Measurements from ENCODE around the gene CFH.

Gene CFH

GRCh38 chr1:196650403-196650802 is 1.4 kb upstream of the CFH start:
- no peak for TF ChIP-seq REST (IDR thresholded peaks at IDR 0.05; ENCODE audit: insufficient replicate concordance, low read depth)
- TF ChIP-seq CTCF (IDR thresholded peaks at IDR 0.05; ENCODE audit: insufficient read depth, low read length), result no peak
- TF ChIP-seq POLR2AphosphoS5 (IDR thresholded peaks at IDR 0.05; ENCODE audit: low read depth), result no peak
- TF ChIP-seq GABPA (IDR thresholded peaks at IDR 0.05; ENCODE audit: low read depth), result no peak
- no peak for TF ChIP-seq SPI1 (IDR thresholded peaks at IDR 0.05; ENCODE audit: borderline replicate concordance, low read depth)
- H3K4me3 ChIP-seq (replicated peaks; ENCODE audit: insufficient read depth, low read length), result no peak overlapping the region
- H3K27ac ChIP-seq (replicated peaks), result no peak overlapping the region
- DNase-seq (ENCODE audit: low read depth in 1 of 2, low spot score in 1 of 2), result no peak
- no peaks in the 10 kb centered on the region for H3K27me3 ChIP-seq (ENCODE audit: insufficient read depth, poor library complexity, severe bottlenecking)

- no peak for TF ChIP-seq REST (IDR thresholded peaks at IDR 0.05; ENCODE audit: insufficient replicate concordance, low read depth)
- TF ChIP-seq CTCF (IDR thresholded peaks at IDR 0.05; ENCODE audit: insufficient read depth, low read length), result no peak
- TF ChIP-seq POLR2AphosphoS5 (IDR thresholded peaks at IDR 0.05; ENCODE audit: low read depth), result no peak
- no peak for TF ChIP-seq GABPA (IDR thresholded peaks at IDR 0.05; ENCODE audit: low read depth)
- no peak for TF ChIP-seq SPI1 (IDR thresholded peaks at IDR 0.05; ENCODE audit: borderline replicate concordance, low read depth)
- no peak overlapping the region for H3K4me3 ChIP-seq (replicated peaks; ENCODE audit: insufficient read depth, low read length)
- H3K27ac ChIP-seq (replicated peaks), result no peak overlapping the region
- no peaks in the 10 kb centered on the region for H3K27me3 ChIP-seq (ENCODE audit: insufficient read depth, poor library complexity, severe bottlenecking)
- no peak for DNase-seq (ENCODE audit: low read depth in 1 of 2, low spot score in 1 of 2)
These were observed 764 bp upstream of the CFH start for GRCh38 chr1:196651079-196651478.

- Histone ChIP-seq H3K27ac (replicated peaks) (no peak overlapping the region), H3K27me3 (ENCODE audit: insufficient read depth, poor library complexity, severe bottlenecking) (no peaks in the 10 kb centered on the region), H3K4me3 (replicated peaks; ENCODE audit: insufficient read depth, low read length) (no peak overlapping the region)
- DNase-seq (ENCODE audit: low read depth in 1 of 2, low spot score in 1 of 2), result no peak
- TF ChIP-seq POLR2AphosphoS5 (IDR thresholded peaks at IDR 0.05; ENCODE audit: low read depth) (no peak), GABPA (IDR thresholded peaks at IDR 0.05; ENCODE audit: low read depth) (no peak), REST (IDR thresholded peaks at IDR 0.05; ENCODE audit: insufficient replicate concordance, low read depth) (no peak), CTCF (IDR thresholded peaks at IDR 0.05; ENCODE audit: insufficient read depth, low read length) (no peak), SPI1 (IDR thresholded peaks at IDR 0.05; ENCODE audit: borderline replicate concordance, low read depth) (no peak)
These were observed 2.4 kb downstream of the CFH start for GRCh38 chr1:196654271-196654670.
